HepG2 (cell line): ENCODE data around the gene PCSK5. TPM values are rescaled to one million over a fixed set of nuclear protein-coding genes. Genes with fewer than 3 reads are reported as not detected.

ENCODE experiments used
- ATAC-seq: fragments of 200-7000 bp; cut with Tn5 transposase; 3 replicates; pipeline ENCODE4 v1.9.1; 2020; ENCODE audit warnings: mild to moderate bottlenecking, moderate library complexity
- BruUV-seq: library from RNA; stranded (reverse); fragments of 400-500 nt; replicated peaks from 2 replicates; lab custom pipeline; 2021; lab: Mats Ljungman, UMichigan
- CTCF ChIA-PET: fragments of 300-600 bp; formaldehyde crosslinking; extraction: SDS; loops from one replicate; lab custom pipeline; 2021; ENCODE audit warnings: low total read pairs, inconsistent platforms, low intra/inter-chr PET ratio; lab: Yijun Ruan, JAX
- POLR2A ChIA-PET: fragments of 350-600 bp; sonication (Branson Sonifier 250); formaldehyde crosslinking; loops from one replicate; lab custom pipeline; 2020; ENCODE audit warnings: antibody characterized with exemption, inconsistent platforms; lab: Yijun Ruan, JAX
- DNase-seq: peaks from one replicate; pipeline ENCODE4 v3.0.0-alpha.2; 2015; ENCODE audit warnings: low spot score
- FAIRE-seq: peaks from 3 replicates; lab custom pipeline; 2011; peaks lifted over from hg19 to GRCh38; lab: Jason Lieb, UNC
- H2AFZ ChIP-seq: one replicate; pipeline ENCODE4 v1.6.1; 2011; ENCODE audit warnings: low read length, inconsistent platforms
- H3K27ac ChIP-seq: fragments of 300-600 bp; 3 replicates; pipeline ENCODE4 v1.8.0; 2011; ENCODE audit warnings: mixed run types, mild to moderate bottlenecking, mixed read lengths, low read length, inconsistent platforms; ENCODE audit not compliant: insufficient read depth; ENCODE audit errors: extremely low read length
- H3K27me3 ChIP-seq, 2 experiments: fragments of 200-600 bp in 1 of 2; 2 replicates in 1 of 2; 3 replicates in 1 of 2; pipeline versions ENCODE4 v1.6.0 to v1.8.0; 2011; ENCODE audit warnings: low read length in 2 of 2, mild to moderate bottlenecking in 2 of 2, moderate library complexity in 2 of 2, inconsistent platforms in 1 of 2; ENCODE audit not compliant: insufficient read depth in 2 of 2, control insufficient read depth in 1 of 2
- H3K36me3 ChIP-seq, 2 experiments: fragments of 200-600 bp in 1 of 2; replicated peaks in 1 of 2; 2 replicates in 1 of 2; 3 replicates in 1 of 2; pipeline versions ENCODE4 v1.5.1 to v1.8.0; 2011; ENCODE audit warnings: low read length in 2 of 2, inconsistent platforms in 1 of 2; ENCODE audit not compliant: insufficient read depth in 2 of 2, control insufficient read depth in 1 of 2
- H3K4me1 ChIP-seq: 2 replicates; pipeline ENCODE4 v1.5.1; 2012; ENCODE audit warnings: low read length, inconsistent platforms; ENCODE audit not compliant: insufficient read depth
- H3K4me2 ChIP-seq: 2 replicates; pipeline ENCODE4 v1.6.0; 2011; ENCODE audit warnings: low read depth, low read length, inconsistent platforms
- H3K4me3 ChIP-seq, 3 experiments: fragments of 200-600 bp in 1 of 3; sonication (generic), shearing (Covaris generic) in 1 of 3; replicated peaks in 1 of 3; 2 replicates each; pipeline ENCODE4 v1.5.1; 2011 to 2016; ENCODE audit warnings: low read length in 3 of 3, inconsistent platforms in 2 of 3, low read depth in 2 of 3, mild to moderate bottlenecking in 2 of 3, control low read depth in 1 of 3, mixed read lengths in 1 of 3; ENCODE audit not compliant: insufficient read depth in 1 of 3
- H3K79me2 ChIP-seq: one replicate; pipeline ENCODE4 v1.6.1; 2011; ENCODE audit warnings: low read length, inconsistent platforms; ENCODE audit not compliant: insufficient read depth
- H3K9ac ChIP-seq: 2 replicates; pipeline ENCODE4 v1.6.0; 2011; ENCODE audit warnings: mild to moderate bottlenecking, low read depth, low read length, inconsistent platforms; ENCODE audit not compliant: insufficient read depth
- H3K9me3 ChIP-seq: 2 replicates; pipeline ENCODE4 v1.5.1; 2012; ENCODE audit warnings: mild to moderate bottlenecking, low read length
- H4K20me1 ChIP-seq: 2 replicates; pipeline ENCODE4 v1.6.0; 2011; ENCODE audit warnings: inconsistent platforms, mild to moderate bottlenecking, low read length, moderate library complexity; ENCODE audit not compliant: insufficient read depth
- EEA1 ChIP-seq: sonication (generic); formaldehyde crosslinking; IDR thresholded peaks from 2 replicates; pipeline ENCODE4 v1.5.1; 2020; ENCODE audit warnings: mild to moderate bottlenecking, missing genetic modification reagents, borderline replicate concordance
- HHEX ChIP-seq: IDR thresholded peaks from 2 replicates; pipeline ENCODE4 v1.6.1; 2016; ENCODE audit warnings: control low read depth
- NR1H2 ChIP-seq: sonication (generic); formaldehyde crosslinking; IDR thresholded peaks from 2 replicates; pipeline ENCODE4 v1.8.1; 2022; ENCODE audit warnings: low read depth, missing genetic modification reagents, borderline replicate concordance
- PHF20 ChIP-seq: sonication (generic); formaldehyde crosslinking; IDR thresholded peaks from 2 replicates; pipeline ENCODE4 v1.5.0; 2020; ENCODE audit warnings: mild to moderate bottlenecking, missing genetic modification reagents
- POLR2AphosphoS2 ChIP-seq: IDR thresholded peaks from 2 replicates; pipeline ENCODE4 v1.6.1; 2011; ENCODE audit warnings: low read depth, low read length, improper control_type of control experiment
- TEAD2 ChIP-seq: sonication (generic); formaldehyde crosslinking; IDR thresholded peaks from 2 replicates; pipeline ENCODE4 v1.9.0; 2021; ENCODE audit warnings: missing genetic modification reagents
- ZNF205 ChIP-seq: IDR thresholded peaks from 2 replicates; pipeline ENCODE4 v1.6.1; 2018; ENCODE audit warnings: missing biosample characterization, missing genetic modification reagents
- ZNF350 ChIP-seq: sonication (generic); formaldehyde crosslinking; IDR thresholded peaks from 2 replicates; pipeline ENCODE4 v1.4.0; 2020; ENCODE audit warnings: mild to moderate bottlenecking, low read depth, missing genetic modification reagents, borderline replicate concordance
- ZNF878 ChIP-seq: sonication (generic); formaldehyde crosslinking; IDR thresholded peaks from 2 replicates; pipeline ENCODE4 v1.8.1; 2023; ENCODE audit warnings: mild to moderate bottlenecking, missing genetic modification reagents, moderate library complexity
- WGBS: methylation state at CpG from one replicate; pipeline ENCODE4 v1.1.6; 2017; ENCODE audit warnings: low lambda C conversion rate; 5-methylcytosine and 5-hydroxymethylcytosine counted together
- in situ Hi-C: cut with HindIII; loops from 2 replicates; pipeline ENCODE4 v1.10.0; 2017; ENCODE audit warnings: low pct_unique_long_range_greater_than_20kb; ENCODE audit not compliant: extremely low pct_ligation_motif_present
- intact Hi-C: fragments of 100-400 bp; cut with micrococcal nuclease; formaldehyde crosslinking; loops from one replicate; pipeline ENCODE4 v1.10.0; 2022; ENCODE audit not compliant: unreplicated experiment
- polyA plus RNA-seq, 8 experiments: library from polyadenylated mRNA; depleted of rRNA in 3 of 8; stranded (reverse) in 7 of 8; unstranded in 1 of 8; fragments of >200 nt; fragmentation: Illumina TruSeq in 4 of 8; extraction: Trizol in 4 of 8; gene quantifications; 2 replicates each; pipeline versions ENCODE4 v1.2.1 to v1.2.3, GENCODE V29; 2011 to 2016; ENCODE audit warnings: low read depth in 4 of 8, missing spikeins in 1 of 8, mixed read lengths in 1 of 8; ENCODE audit not compliant: insufficient read depth in 1 of 8
- total RNA-seq, 5 experiments: library from RNA; depleted of rRNA; stranded (reverse); fragments of >200 nt; fragmentation: Illumina TruSeq; extraction: Trizol; gene quantifications; 2 replicates each; pipeline ENCODE4 v1.2.3, GENCODE V29; 2016; ENCODE audit warnings: low read depth in 1 of 5
- TF ChIP-seq, protein P1 (sequence below): IDR thresholded peaks from 2 replicates; pipeline ENCODE4 v1.6.1; 2012; ENCODE audit warnings: low read length, improper control_type of control experiment

PCSK5 gene
- total and polyA plus RNA-seq, 2 of the 13 experiments (the other 11 are each of a cell fraction or from before 2014, with no cell fraction given), result 0.55 to 0.66 TPM

DNA sequence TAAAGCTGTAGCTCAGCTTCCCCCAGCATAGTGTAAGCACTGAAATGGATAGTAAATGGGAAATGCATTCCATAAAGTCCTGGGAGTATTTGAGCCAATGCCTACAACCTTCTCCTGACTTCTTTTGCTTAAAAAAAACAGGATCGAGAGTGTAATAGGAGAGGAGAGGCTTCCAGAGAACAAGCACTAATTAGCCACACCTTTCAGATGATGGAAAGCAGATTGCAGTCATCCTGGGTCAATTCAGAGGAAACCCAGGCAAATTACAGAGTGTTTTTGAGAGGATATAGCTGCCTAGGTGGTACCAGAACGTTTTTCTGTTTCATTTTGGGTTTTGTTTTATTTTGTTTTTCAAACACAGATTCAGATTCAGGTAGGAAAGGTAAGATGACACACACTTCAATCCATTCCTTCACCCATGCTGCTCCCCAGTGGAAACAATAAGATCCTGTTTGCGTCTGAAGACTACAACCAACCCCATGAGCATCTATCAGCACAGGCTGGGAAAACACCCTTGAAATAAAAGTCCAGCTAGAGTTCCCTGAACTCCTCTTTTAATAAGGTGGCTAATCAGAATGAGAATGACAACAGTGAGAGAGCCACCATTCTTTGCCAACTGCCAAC lies 408.2 kb downstream of the PCSK5 start:
- H3K27ac ChIP-seq, result no peak overlapping the region
- 10% methylated on average over 3 of the region's 3 CpGs for WGBS
- in situ Hi-C loops (no loop called here), intact Hi-C loops (no loop called here)
- H3K4me3 ChIP-seq, result no peak overlapping the region
- no TSS peak for BruUV-seq
- no peaks in the 10 kb centered on the region for H3K36me3 ChIP-seq
- POLR2A ChIA-PET, result no interaction called here
- no peaks in the 10 kb centered on the region for H3K4me1 ChIP-seq
- TF ChIP-seq TEAD2 (CRISPR knock-in tag) (no peak), ZNF878 (no peak), PHF20 (CRISPR knock-in tag) (no peak), ZNF350 (CRISPR knock-in tag) (no peak), EEA1 (CRISPR knock-in tag) (no peak), ZNF205 (CRISPR knock-in tag) (no peak), HHEX (CRISPR knock-in tag) (no peak), NR1H2 (CRISPR knock-in tag) (no peak), POLR2AphosphoS2 (no peak)
- TF ChIP-seq, protein P1, sequence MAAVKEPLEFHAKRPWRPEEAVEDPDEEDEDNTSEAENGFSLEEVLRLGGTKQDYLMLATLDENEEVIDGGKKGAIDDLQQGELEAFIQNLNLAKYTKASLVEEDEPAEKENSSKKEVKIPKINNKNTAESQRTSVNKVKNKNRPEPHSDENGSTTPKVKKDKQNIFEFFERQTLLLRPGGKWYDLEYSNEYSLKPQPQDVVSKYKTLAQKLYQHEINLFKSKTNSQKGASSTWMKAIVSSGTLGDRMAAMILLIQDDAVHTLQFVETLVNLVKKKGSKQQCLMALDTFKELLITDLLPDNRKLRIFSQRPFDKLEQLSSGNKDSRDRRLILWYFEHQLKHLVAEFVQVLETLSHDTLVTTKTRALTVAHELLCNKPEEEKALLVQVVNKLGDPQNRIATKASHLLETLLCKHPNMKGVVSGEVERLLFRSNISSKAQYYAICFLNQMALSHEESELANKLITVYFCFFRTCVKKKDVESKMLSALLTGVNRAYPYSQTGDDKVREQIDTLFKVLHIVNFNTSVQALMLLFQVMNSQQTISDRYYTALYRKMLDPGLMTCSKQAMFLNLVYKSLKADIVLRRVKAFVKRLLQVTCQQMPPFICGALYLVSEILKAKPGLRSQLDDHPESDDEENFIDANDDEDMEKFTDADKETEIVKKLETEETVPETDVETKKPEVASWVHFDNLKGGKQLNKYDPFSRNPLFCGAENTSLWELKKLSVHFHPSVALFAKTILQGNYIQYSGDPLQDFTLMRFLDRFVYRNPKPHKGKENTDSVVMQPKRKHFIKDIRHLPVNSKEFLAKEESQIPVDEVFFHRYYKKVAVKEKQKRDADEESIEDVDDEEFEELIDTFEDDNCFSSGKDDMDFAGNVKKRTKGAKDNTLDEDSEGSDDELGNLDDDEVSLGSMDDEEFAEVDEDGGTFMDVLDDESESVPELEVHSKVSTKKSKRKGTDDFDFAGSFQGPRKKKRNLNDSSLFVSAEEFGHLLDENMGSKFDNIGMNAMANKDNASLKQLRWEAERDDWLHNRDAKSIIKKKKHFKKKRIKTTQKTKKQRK, result no peak
- CTCF ChIA-PET, result no interaction called here
- H2AFZ ChIP-seq, result no peak overlapping the region
- no peak for DNase-seq
- ATAC-seq, result no peak
- H3K27me3 ChIP-seq, result no peaks in the 10 kb centered on the region
- no peaks in the 10 kb centered on the region for H3K9me3 ChIP-seq
- H3K9ac ChIP-seq, result no peak overlapping the region
- H3K4me2 ChIP-seq, result no peak overlapping the region
- FAIRE-seq, result no peak
- H4K20me1 ChIP-seq, result no peaks in the 10 kb centered on the region
- H3K79me2 ChIP-seq, result no peaks in the 10 kb centered on the region
